Neural cell (in vitro differentiated cells): ENCODE measurements around the gene TRAPPC3. TPM values are rescaled to one million over a fixed set of nuclear protein-coding genes. Genes with fewer than 3 reads are reported as not detected.

ENCODE experiments used
- H2AFZ ChIP-seq: fragments of 200-600, 300-800 bp; sonication (generic), shearing (Covaris generic); 2 replicates; pipeline ENCODE4 v1.6.0; 2014; ENCODE audit warnings: low read depth, mild to moderate bottlenecking, antibody characterized with exemption, low read length, moderate library complexity
- H3F3A ChIP-seq: fragments of 200-600 bp; shearing (Covaris generic); 2 replicates; pipeline ENCODE4 v1.6.1; 2016; ENCODE audit warnings: mild to moderate bottlenecking, moderate library complexity, mixed read lengths, antibody characterized with exemption, low read length; ENCODE audit not compliant: insufficient read depth, poor library complexity, severe bottlenecking
- H3K27ac ChIP-seq: fragments of 200-600, 300-800 bp; sonication (generic), shearing (Covaris generic); 2 replicates; pipeline ENCODE4 v1.5.1; 2014; ENCODE audit warnings: mild to moderate bottlenecking, low read length, moderate library complexity
- H3K27me3 ChIP-seq: fragments of 300-800, 200-600 bp; sonication (generic), shearing (Covaris generic); 2 replicates; pipeline ENCODE4 v1.6.0; 2014; ENCODE audit warnings: mild to moderate bottlenecking, low read depth, low read length, moderate library complexity; ENCODE audit not compliant: insufficient read depth
- H3K36me3 ChIP-seq: fragments of 300-800, 200-600 bp; sonication (generic), shearing (Covaris generic); 2 replicates; pipeline ENCODE4 v1.5.1; 2014; ENCODE audit warnings: mild to moderate bottlenecking, antibody characterized with exemption, low read length, moderate library complexity; ENCODE audit not compliant: insufficient read depth
- H3K4me2 ChIP-seq: fragments of 300-800, 200-600 bp; sonication (generic), shearing (Covaris generic); 2 replicates; pipeline ENCODE4 v1.6.0; 2014; ENCODE audit warnings: mild to moderate bottlenecking, low read length
- H3K4me3 ChIP-seq: fragments of 300-800, 200-600 bp; sonication (generic), shearing (Covaris generic); 2 replicates; pipeline ENCODE4 v1.5.1; 2014; ENCODE audit warnings: mild to moderate bottlenecking, low read length, moderate library complexity
- H3K79me2 ChIP-seq: fragments of 200-600 bp; shearing (Covaris generic); replicated peaks from 2 replicates; pipeline ENCODE4 v1.6.0; 2014; ENCODE audit warnings: mild to moderate bottlenecking, low read length, moderate library complexity; ENCODE audit not compliant: insufficient read depth
- H3K9ac ChIP-seq: fragments of 300-800, 200-600 bp; sonication (generic), shearing (Covaris generic); 2 replicates; pipeline ENCODE4 v1.6.1; 2016; ENCODE audit warnings: mild to moderate bottlenecking, low read length, mixed read lengths
- H3K9me2 ChIP-seq: fragments of 200-600 bp; shearing (Covaris generic); 2 replicates; pipeline ENCODE4 v1.6.1; 2016; ENCODE audit warnings: mild to moderate bottlenecking, low read length, mixed read lengths; ENCODE audit not compliant: insufficient read depth
- H3K9me3 ChIP-seq: fragments of 200-600, 300-800 bp; sonication (generic), shearing (Covaris generic); 2 replicates; pipeline ENCODE4 v1.6.1; 2016; ENCODE audit warnings: mild to moderate bottlenecking, mixed run types, low read length, moderate library complexity, mixed read lengths
- H4K20me1 ChIP-seq: fragments of 200-600 bp; shearing (Covaris generic); 2 replicates; pipeline ENCODE4 v1.6.1; 2016; ENCODE audit warnings: mild to moderate bottlenecking, mixed run types; ENCODE audit not compliant: insufficient read depth
- CTCF ChIP-seq: fragments of 450-650 bp; IDR thresholded peaks from 2 replicates; pipeline ENCODE4 v1.5.1; 2014; ENCODE audit warnings: antibody characterized with exemption, mild to moderate bottlenecking, moderate library complexity; ENCODE audit not compliant: poor library complexity, severe bottlenecking
- EP300 ChIP-seq: fragments of 450-650 bp; conservative IDR thresholded peaks from 2 replicates; pipeline ENCODE4 v1.6.1; 2014; ENCODE audit warnings: antibody characterized with exemption, mild to moderate bottlenecking, moderate library complexity; ENCODE audit not compliant: poor library complexity, severe bottlenecking
- EZH2 ChIP-seq: fragments of 200-600, 300-800 bp; shearing (Covaris generic), sonication (generic); IDR thresholded peaks from 2 replicates; pipeline ENCODE4 v1.6.1; 2014; ENCODE audit warnings: antibody characterized with exemption, low read length, borderline replicate concordance, mild to moderate bottlenecking; ENCODE audit not compliant: insufficient read depth, poor library complexity, severe bottlenecking
- MXI1 ChIP-seq: fragments of 450-650 bp; conservative IDR thresholded peaks from 2 replicates; pipeline ENCODE4 v1.6.1; 2014; ENCODE audit warnings: antibody characterized with exemption, mild to moderate bottlenecking; ENCODE audit not compliant: poor library complexity, severe bottlenecking
- POLR2AphosphoS5 ChIP-seq: IDR thresholded peaks from 2 replicates; pipeline ENCODE4 v1.6.1; 2012
- RAD21 ChIP-seq: fragments of 450-650 bp; conservative IDR thresholded peaks from 2 replicates; pipeline ENCODE4 v1.6.1; 2014; ENCODE audit warnings: antibody characterized with exemption, mild to moderate bottlenecking, moderate library complexity
- REST ChIP-seq: IDR thresholded peaks from 2 replicates; pipeline ENCODE4 v1.6.1; 2012; ENCODE audit warnings: borderline replicate concordance
- SMC3 ChIP-seq: fragments of 450-650 bp; conservative IDR thresholded peaks from 2 replicates; pipeline ENCODE4 v1.6.1; 2014; ENCODE audit warnings: antibody characterized with exemption, mild to moderate bottlenecking, moderate library complexity; ENCODE audit not compliant: poor library complexity
- TAF1 ChIP-seq: IDR thresholded peaks from 2 replicates; pipeline ENCODE4 v1.6.1; 2012; ENCODE audit warnings: low read depth
- polyA plus RNA-seq: library from polyadenylated mRNA; depleted of rRNA; stranded (reverse); fragments of >200 nt; gene quantifications from 2 replicates; pipeline ENCODE4 v1.2.3, GENCODE V29; 2014

TRAPPC3 gene
- polyA plus RNA-seq, 1 donor from 2014 or later, result 278 TPM

GRCh38 chr1:36165145-36165544, 15.9 kb upstream of the TRAPPC3 start:
- H3F3A ChIP-seq, result no peaks in the 10 kb centered on the region
- H3K9me3 ChIP-seq, result no peaks in the 10 kb centered on the region
- H3K79me2 ChIP-seq, result peaks cover 82% of the 10 kb centered on the region
- TF ChIP-seq MXI1, result no peak
- no peak for TF ChIP-seq REST
- H3K36me3 ChIP-seq, result no peaks in the 10 kb centered on the region
- H2AFZ ChIP-seq, result no peak overlapping the region
- H3K9ac ChIP-seq, result no peak overlapping the region
- no peak overlapping the region for H3K27ac ChIP-seq
- no peaks in the 10 kb centered on the region for H3K27me3 ChIP-seq
- H3K4me3 ChIP-seq, result no peak overlapping the region
- peaks cover 33% of the 10 kb centered on the region for H4K20me1 ChIP-seq
- H3K9me2 ChIP-seq, result no peaks in the 10 kb centered on the region
- no peak overlapping the region for H3K4me2 ChIP-seq

- H4K20me1 ChIP-seq, result peaks cover 39% of the 10 kb centered on the region
- no peak overlapping the region for H3K9ac ChIP-seq
- H3K9me2 ChIP-seq, result no peaks in the 10 kb centered on the region
- TF ChIP-seq CTCF, result no peak
- TF ChIP-seq RAD21, result no peak
- TF ChIP-seq TAF1, result no peak
- TF ChIP-seq REST, result no peak
- no peak for TF ChIP-seq SMC3
- TF ChIP-seq POLR2AphosphoS5, result no peak
- no peak for TF ChIP-seq MXI1
- TF ChIP-seq EZH2, result no peak
- TF ChIP-seq EP300, result no peak
- H3K27me3 ChIP-seq, result no peaks in the 10 kb centered on the region
- H2AFZ ChIP-seq, result no peak overlapping the region
- no peaks in the 10 kb centered on the region for H3K9me3 ChIP-seq
- H3F3A ChIP-seq, result no peaks in the 10 kb centered on the region
- H3K36me3 ChIP-seq, result no peaks in the 10 kb centered on the region
- peaks cover 86% of the 10 kb centered on the region for H3K79me2 ChIP-seq
- no peak overlapping the region for H3K4me3 ChIP-seq
- no peak overlapping the region for H3K27ac ChIP-seq
- no peak overlapping the region for H3K4me2 ChIP-seq
Observed at GRCh38 chr1:36164361-36164760, 15.1 kb upstream of the TRAPPC3 start.
